ENCODE measurements around the gene PTBP3. TPM values are rescaled to one million over a fixed set of nuclear protein-coding genes. Genes with fewer than 3 reads are reported as not detected.

PTBP3 gene
- total and polyA plus RNA-seq, 3 experiments from 2014 or later = 45.0 to 124 (median 118) TPM

DNA sequence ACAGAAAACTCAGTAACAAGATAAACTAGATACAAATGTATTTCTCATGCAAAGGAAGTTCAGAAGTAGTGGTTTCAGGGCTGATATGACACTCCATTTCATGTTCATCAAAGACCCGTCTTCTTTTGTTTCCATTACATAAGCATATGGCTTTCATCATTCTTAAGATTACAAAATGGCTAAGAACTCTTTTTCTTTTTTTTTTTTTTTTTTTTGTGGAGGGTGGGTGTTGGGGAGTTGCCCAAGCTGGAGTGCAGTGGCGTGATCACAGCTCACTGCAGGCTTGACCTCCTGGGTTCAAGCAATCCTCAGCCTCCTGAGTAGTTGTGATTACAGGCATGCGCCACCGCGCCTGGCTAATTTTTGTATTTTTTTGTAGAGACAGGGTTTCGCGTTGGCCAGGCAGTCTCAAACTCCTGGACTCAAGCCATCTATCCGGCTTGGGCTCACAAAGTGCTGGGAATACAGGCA is 22.0 kb upstream of the PTBP3 start:
- DNase-seq = no peak
- H3K27ac ChIP-seq (ENCODE audit: low read depth, low read length) = no peak overlapping the region
- H3K27ac Mint-ChIP-seq = no peak overlapping the region
- H3K9me3 Mint-ChIP-seq = no peaks in the 10 kb centered on the region
- H3K4me1 ChIP-seq (ENCODE audit: insufficient read depth, low read length) = no peaks in the 10 kb centered on the region
- no peak overlapping the region for H3K4me3 Mint-ChIP-seq
- peaks cover 0 to 1% (median 0%) of the 10 kb centered on the region in 3 donors for H3K36me3 Mint-ChIP-seq
- no peaks in the 10 kb centered on the region for H3K27me3 ChIP-seq (ENCODE audit: insufficient read depth, low read length, poor library complexity, severe bottlenecking)
- peaks cover 8 to 11% of the 10 kb centered on the region in 2 donors for H3K27me3 Mint-ChIP-seq
- ChIA-PET POLR2A (no interaction called here), CTCF (interaction anchor here (0.9 to 2.3 kb wide), 2 partner anchors 242 to 253 kb away, joined by 3 to 6 read pairs; no protein-coding TSS in a partner anchor)
- no peak overlapping the region for H3K4me3 ChIP-seq (ENCODE audit: low read length)
- peaks cover 0 to 5% (median 0%) of the 10 kb centered on the region in 3 donors for H3K4me1 Mint-ChIP-seq
- H3K36me3 ChIP-seq (ENCODE audit: insufficient read depth, low read length) = no peaks in the 10 kb centered on the region
- H3K9me3 ChIP-seq (ENCODE audit: low read length) = no peaks in the 10 kb centered on the region

- peaks cover 8 to 11% of the 10 kb centered on the region in 2 donors for H3K27me3 Mint-ChIP-seq
- peaks cover 0 to 1% (median 0%) of the 10 kb centered on the region in 3 donors for H3K36me3 Mint-ChIP-seq
- ChIA-PET POLR2A (no interaction called here), CTCF (interaction anchor here (2.3 kb wide), 1 partner anchor 241 kb away, joined by 6 read pairs; no protein-coding TSS in a partner anchor)
- H3K27ac Mint-ChIP-seq = no peak overlapping the region
- peaks cover 0 to 5% (median 0%) of the 10 kb centered on the region in 3 donors for H3K4me1 Mint-ChIP-seq
- Histone ChIP-seq H3K4me3 (ENCODE audit: low read length) (no peak overlapping the region), H3K4me1 (ENCODE audit: insufficient read depth, low read length) (no peaks in the 10 kb centered on the region), H3K27ac (ENCODE audit: low read depth, low read length) (no peak overlapping the region), H3K9me3 (ENCODE audit: low read length) (no peaks in the 10 kb centered on the region), H3K36me3 (ENCODE audit: insufficient read depth, low read length) (no peaks in the 10 kb centered on the region), H3K27me3 (ENCODE audit: insufficient read depth, low read length, poor library complexity, severe bottlenecking) (no peaks in the 10 kb centered on the region)
- no peaks in the 10 kb centered on the region for H3K9me3 Mint-ChIP-seq
- H3K4me3 Mint-ChIP-seq = no peak overlapping the region
- DNase-seq = no peak
Observed at GRCh38 chr9:112354081-112354743, 20.8 kb upstream of the PTBP3 start.

- H3K4me1 ChIP-seq (ENCODE audit: insufficient read depth, low read length) = peaks cover 6% of the 10 kb centered on the region
- Mint-ChIP-seq H3K9me3 (no peaks in the 10 kb centered on the region), H3K36me3 (no peaks in the 10 kb centered on the region), H3K27ac (no peak overlapping the region), H3K4me3 (no peak overlapping the region), H3K4me1 (peaks cover 11 to 19% (median 15%) of the 10 kb centered on the region in 3 donors), H3K27me3 (peaks cover 10 to 18% of the 10 kb centered on the region in 2 donors)
- no peaks in the 10 kb centered on the region for H3K27me3 ChIP-seq (ENCODE audit: insufficient read depth, low read length, poor library complexity, severe bottlenecking)
- DNase-seq = no peak
- POLR2A ChIA-PET = interaction anchor here (0.6 kb wide), 1 partner anchor 129 kb away, joined by 4 read pairs; no protein-coding TSS in a partner anchor
- H3K36me3 ChIP-seq (ENCODE audit: insufficient read depth, low read length) = no peaks in the 10 kb centered on the region
- H3K9me3 ChIP-seq (ENCODE audit: low read length) = no peaks in the 10 kb centered on the region
- H3K27ac ChIP-seq (ENCODE audit: low read depth, low read length) = no peak overlapping the region
- CTCF ChIA-PET = interaction anchor here (1.0 to 1.3 kb wide), 2 partner anchors 9 to 15 kb away, joined by 3 to 4 read pairs; no protein-coding TSS in a partner anchor
- H3K4me3 ChIP-seq (ENCODE audit: low read length) = no peak overlapping the region
Observed at GRCh38 chr9:112352209-112352608, 18.8 kb upstream of the PTBP3 start.

- no peak overlapping the region for H3K27ac ChIP-seq (ENCODE audit: low read depth, low read length)
- Mint-ChIP-seq H3K4me3 (no peak overlapping the region), H3K27ac (no peak overlapping the region), H3K27me3 (peaks cover 9 to 15% of the 10 kb centered on the region in 2 donors), H3K36me3 (no peaks in the 10 kb centered on the region), H3K4me1 (peaks cover 11 to 19% (median 15%) of the 10 kb centered on the region in 3 donors), H3K9me3 (no peaks in the 10 kb centered on the region)
- no peaks in the 10 kb centered on the region for H3K27me3 ChIP-seq (ENCODE audit: insufficient read depth, low read length, poor library complexity, severe bottlenecking)
- no peak overlapping the region for H3K4me3 ChIP-seq (ENCODE audit: low read length)
- DNase-seq = no peak
- ChIA-PET POLR2A (no interaction called here), CTCF (interaction anchor here (1.0 to 1.3 kb wide), 2 partner anchors 10 to 14 kb away, joined by 3 to 4 read pairs; no protein-coding TSS in a partner anchor)
- no peaks in the 10 kb centered on the region for H3K9me3 ChIP-seq (ENCODE audit: low read length)
- H3K4me1 ChIP-seq (ENCODE audit: insufficient read depth, low read length) = peaks cover 6% of the 10 kb centered on the region
- H3K36me3 ChIP-seq (ENCODE audit: insufficient read depth, low read length) = no peaks in the 10 kb centered on the region
Observed at GRCh38 chr9:112351184-112351583, 17.8 kb upstream of the PTBP3 start.

- no peak overlapping the region for H3K4me3 ChIP-seq (ENCODE audit: low read length)
- CTCF ChIA-PET = no interaction called here
Observed at GRCh38 chr9:112349008-112349333, 15.6 kb upstream of the PTBP3 start.

DNA sequence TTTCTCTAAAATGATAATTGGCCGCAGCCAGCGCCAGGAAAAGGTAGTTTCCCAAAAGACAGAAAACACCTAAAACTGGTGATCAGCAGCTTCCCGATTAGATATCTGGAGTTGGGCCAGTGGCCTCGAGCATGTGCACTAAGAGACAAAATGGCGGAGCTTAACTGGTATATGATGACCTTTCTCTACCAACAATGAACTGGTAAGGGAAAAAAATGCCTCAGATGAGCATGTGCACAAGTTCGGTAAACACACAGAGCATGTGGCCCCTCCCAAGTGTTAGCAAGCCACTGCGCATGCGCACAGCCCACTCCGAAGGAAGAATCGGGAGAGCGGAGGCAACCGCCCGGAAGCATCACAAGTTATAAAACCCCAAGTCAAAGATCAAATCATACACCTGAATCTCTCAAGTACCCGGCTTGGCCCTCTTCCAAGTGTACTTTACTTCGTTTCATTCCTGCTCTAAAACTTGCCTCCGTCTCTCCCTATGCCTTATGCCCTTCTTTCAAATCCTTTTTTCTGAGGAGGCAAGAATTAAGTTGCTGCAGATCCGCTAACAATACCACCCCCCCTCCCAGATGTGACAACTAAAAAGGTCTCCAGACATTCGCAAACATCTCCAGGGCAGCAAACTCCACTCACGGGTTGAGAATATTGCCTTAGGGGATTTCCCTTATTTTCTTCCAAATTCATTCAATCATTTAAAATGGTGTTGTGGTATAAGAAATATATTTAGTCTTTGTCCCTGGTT is 15.0 kb upstream of the PTBP3 start:
- Mint-ChIP-seq H3K9me3 (no peaks in the 10 kb centered on the region), H3K27me3 (peaks cover 5 to 15% of the 10 kb centered on the region in 2 donors), H3K4me1 (peaks cover 11 to 15% (median 14%) of the 10 kb centered on the region in 3 donors), H3K27ac (peak overlapping the region in 4 of 8 donors; percentile 27 to 67 (median 46)), H3K4me3 (peak overlapping the region; percentile 37 to 84 (median 76)), H3K36me3 (peaks cover 0 to 2% (median 0%) of the 10 kb centered on the region in 3 donors)
- ChIA-PET CTCF (no interaction called here), POLR2A (no interaction called here)
- no peaks in the 10 kb centered on the region for H3K36me3 ChIP-seq (ENCODE audit: insufficient read depth, low read length)
- no peaks in the 10 kb centered on the region for H3K9me3 ChIP-seq (ENCODE audit: low read length)
- H3K27ac ChIP-seq (ENCODE audit: low read depth, low read length) = no peak overlapping the region
- no peaks in the 10 kb centered on the region for H3K27me3 ChIP-seq (ENCODE audit: insufficient read depth, low read length, poor library complexity, severe bottlenecking)
- peaks cover 6% of the 10 kb centered on the region for H3K4me1 ChIP-seq (ENCODE audit: insufficient read depth, low read length)
- DNase-seq = peak; percentile 36 to 82 (median 52)
- peak overlapping the region; percentile 19 for H3K4me3 ChIP-seq (ENCODE audit: low read length)

More at GRCh38 chr9:112349008-112349333, 15.6 kb upstream of the PTBP3 start:
- H3K9me3 Mint-ChIP-seq = no peaks in the 10 kb centered on the region
- H3K36me3 Mint-ChIP-seq = no peaks in the 10 kb centered on the region
- H3K27me3 Mint-ChIP-seq = peaks cover 5 to 15% of the 10 kb centered on the region in 2 donors
- H3K4me1 Mint-ChIP-seq = peaks cover 11 to 15% (median 14%) of the 10 kb centered on the region in 3 donors
- Histone ChIP-seq H3K27me3 (ENCODE audit: insufficient read depth, low read length, poor library complexity, severe bottlenecking) (no peaks in the 10 kb centered on the region), H3K36me3 (ENCODE audit: insufficient read depth, low read length) (no peaks in the 10 kb centered on the region), H3K9me3 (ENCODE audit: low read length) (no peaks in the 10 kb centered on the region), H3K27ac (ENCODE audit: low read depth, low read length) (no peak overlapping the region), H3K4me1 (ENCODE audit: insufficient read depth, low read length) (peaks cover 6% of the 10 kb centered on the region)
- H3K4me3 Mint-ChIP-seq = peak overlapping the region in 6 of 7 donors; percentile 37 to 84 (median 76)
- POLR2A ChIA-PET = no interaction called here
- no peak for DNase-seq
- no peak overlapping the region for H3K27ac Mint-ChIP-seq

DNA sequence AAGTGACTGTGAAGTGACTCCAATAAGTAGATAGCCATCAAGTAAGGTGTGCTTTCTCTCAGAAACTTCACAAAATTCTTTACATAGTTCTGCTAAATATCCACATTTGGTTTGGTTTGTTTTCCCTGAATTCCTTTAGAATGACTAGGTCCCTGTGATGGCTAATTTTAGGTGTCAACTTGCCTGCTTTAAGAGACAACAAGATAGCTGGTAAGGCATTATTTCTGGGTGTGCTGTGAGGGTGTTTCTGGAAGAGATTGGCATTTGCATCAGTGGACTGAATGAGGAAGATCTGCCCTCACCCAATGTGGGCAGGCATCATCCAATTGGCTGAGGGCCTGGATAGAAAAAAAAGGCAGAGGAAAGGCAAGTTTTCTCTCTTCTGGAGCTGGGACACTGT is 8.3 kb upstream of the PTBP3 start:
- DNase-seq = no peak
- Histone ChIP-seq H3K27ac (ENCODE audit: low read depth, low read length) (no peak overlapping the region), H3K4me1 (ENCODE audit: insufficient read depth, low read length) (no peaks in the 10 kb centered on the region), H3K27me3 (ENCODE audit: insufficient read depth, low read length, poor library complexity, severe bottlenecking) (no peaks in the 10 kb centered on the region), H3K4me3 (ENCODE audit: low read length) (no peak overlapping the region), H3K36me3 (ENCODE audit: insufficient read depth, low read length) (no peaks in the 10 kb centered on the region), H3K9me3 (ENCODE audit: low read length) (no peaks in the 10 kb centered on the region)
- H3K27me3 Mint-ChIP-seq = peaks cover 0 to 4% of the 10 kb centered on the region in 2 donors
- ChIA-PET CTCF (no interaction called here), POLR2A (interaction anchor here (0.6 kb wide), 1 partner anchor 130 kb away, joined by 11 read pairs; no protein-coding TSS in a partner anchor)
- no peak overlapping the region for H3K4me3 Mint-ChIP-seq
- peaks cover 0 to 4% (median 2%) of the 10 kb centered on the region in 3 donors for H3K36me3 Mint-ChIP-seq
- H3K9me3 Mint-ChIP-seq = no peaks in the 10 kb centered on the region
- no peaks in the 10 kb centered on the region for H3K4me1 Mint-ChIP-seq
- H3K27ac Mint-ChIP-seq = no peak overlapping the region

GRCh38 chr9:112339886-112340285 is 6.5 kb upstream of the PTBP3 start:
- CTCF ChIA-PET = no interaction called here
- H3K27ac Mint-ChIP-seq = no peak overlapping the region
- POLR2A ChIA-PET = no interaction called here
- H3K4me1 Mint-ChIP-seq = peaks cover 0 to under 1% (median 0%) of the 10 kb centered on the region in 3 donors
- DNase-seq = no peak
- no peak overlapping the region for H3K27ac ChIP-seq (ENCODE audit: low read depth, low read length)
- no peaks in the 10 kb centered on the region for H3K27me3 ChIP-seq (ENCODE audit: insufficient read depth, low read length, poor library complexity, severe bottlenecking)
- H3K9me3 ChIP-seq (ENCODE audit: low read length) = no peaks in the 10 kb centered on the region
- no peaks in the 10 kb centered on the region for H3K9me3 Mint-ChIP-seq
- H3K36me3 ChIP-seq (ENCODE audit: insufficient read depth, low read length) = no peaks in the 10 kb centered on the region
- peaks cover 0 to 2% of the 10 kb centered on the region in 2 donors for H3K27me3 Mint-ChIP-seq
- H3K4me3 Mint-ChIP-seq = no peak overlapping the region
- peaks cover 2% of the 10 kb centered on the region for H3K4me1 ChIP-seq (ENCODE audit: insufficient read depth, low read length)
- H3K4me3 ChIP-seq (ENCODE audit: low read length) = no peak overlapping the region
- H3K36me3 Mint-ChIP-seq = peaks cover 0 to 4% (median 2%) of the 10 kb centered on the region in 3 donors

Data from CD8-positive, alpha-beta memory T cell (primary cell).